ENCODE results near the gene CRLF2. TPM values are rescaled to one million over a fixed set of nuclear protein-coding genes. Genes with fewer than 3 reads are reported as not detected.

Gene CRLF2
- total RNA-seq, 5 donors from 2014 or later (not counting 1 experiment from before 2014, with no cell fraction given), result 0.48 to 1.9 (median 0.82) TPM

DNA sequence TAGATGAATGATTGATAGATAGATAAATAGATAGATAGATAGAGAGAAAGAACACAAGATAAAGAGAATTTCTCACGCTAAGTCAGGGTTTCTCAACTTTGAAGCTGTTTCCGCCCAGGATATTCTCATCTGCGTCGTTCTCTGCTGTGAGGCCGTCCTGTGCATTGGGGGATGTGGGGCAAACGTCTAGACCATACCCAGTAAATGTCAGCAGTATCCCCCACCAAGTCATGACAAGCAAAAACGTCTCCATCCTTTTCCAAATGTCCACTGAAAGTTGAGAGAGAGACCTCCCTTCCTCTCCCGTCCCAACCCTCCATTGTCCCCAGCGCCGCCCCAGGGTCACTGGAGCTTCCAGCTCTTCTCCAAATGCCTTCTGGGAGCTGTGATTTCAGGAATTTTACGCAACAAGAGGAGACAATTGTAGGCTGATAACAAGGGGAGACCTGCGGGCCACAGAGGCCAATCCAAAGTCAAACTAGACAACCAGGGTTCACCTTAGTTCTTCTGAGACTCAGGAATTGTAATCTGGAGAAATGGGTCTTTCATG lies 8.9 kb upstream of the CRLF2 start:
- Mint-ChIP-seq H3K36me3 (no peaks in the 10 kb centered on the region), H3K9me3 (peaks cover 0 to 11% (median 6%) of the 10 kb centered on the region in 3 donors), H3K4me1 (peaks cover 0 to 4% (median 0%) of the 10 kb centered on the region in 3 donors), H3K27me3 (no peaks in the 10 kb centered on the region), H3K27ac (no peak overlapping the region), H3K4me3 (no peak overlapping the region)
- H3K27me3 ChIP-seq (replicated peaks in 1 of 2; ENCODE audit: control insufficient read depth in 2 of 2, extremely low read depth in 1 of 2, insufficient read depth in 2 of 2, low read length in 1 of 2), result peaks cover 0 to 4% of the 10 kb centered on the region in 2 experiments
- DNase-seq (no peak), ATAC-seq (replicated peaks in 1 of 4) (no peak)
- ChIA-PET CTCF (no interaction called here), POLR2A (no interaction called here)
- 92% methylated on average over 5 of the region's 12 CpGs for WGBS (ENCODE audit: insufficient coverage)
- no peaks in the 10 kb centered on the region for H3K36me3 ChIP-seq (ENCODE audit: control insufficient read depth in 2 of 2, extremely low read depth in 1 of 2, insufficient read depth in 1 of 2, low read length in 1 of 2)
- no peak overlapping the region for H3K27ac ChIP-seq (ENCODE audit: low read length)
- H3K9me3 ChIP-seq, result no peaks in the 10 kb centered on the region
- H3K4me3 ChIP-seq (ENCODE audit: control insufficient read depth in 1 of 2, extremely low read depth in 1 of 2, low read length in 1 of 2), result no peak overlapping the region
- no peaks in the 10 kb centered on the region for H3K4me1 ChIP-seq (ENCODE audit: control insufficient read depth in 1 of 2, extremely low read depth in 1 of 2, insufficient read depth in 2 of 2, low read length in 2 of 2)

GRCh38 chrX:1218286-1218685 lies 5.8 kb upstream of the CRLF2 start:
- H3K27me3 Mint-ChIP-seq, result peaks cover 0 to 4% of the 10 kb centered on the region in 2 donors
- WGBS (ENCODE audit: insufficient coverage), result no CpG with 5 or more reads among the region's 4 CpGs

DNA sequence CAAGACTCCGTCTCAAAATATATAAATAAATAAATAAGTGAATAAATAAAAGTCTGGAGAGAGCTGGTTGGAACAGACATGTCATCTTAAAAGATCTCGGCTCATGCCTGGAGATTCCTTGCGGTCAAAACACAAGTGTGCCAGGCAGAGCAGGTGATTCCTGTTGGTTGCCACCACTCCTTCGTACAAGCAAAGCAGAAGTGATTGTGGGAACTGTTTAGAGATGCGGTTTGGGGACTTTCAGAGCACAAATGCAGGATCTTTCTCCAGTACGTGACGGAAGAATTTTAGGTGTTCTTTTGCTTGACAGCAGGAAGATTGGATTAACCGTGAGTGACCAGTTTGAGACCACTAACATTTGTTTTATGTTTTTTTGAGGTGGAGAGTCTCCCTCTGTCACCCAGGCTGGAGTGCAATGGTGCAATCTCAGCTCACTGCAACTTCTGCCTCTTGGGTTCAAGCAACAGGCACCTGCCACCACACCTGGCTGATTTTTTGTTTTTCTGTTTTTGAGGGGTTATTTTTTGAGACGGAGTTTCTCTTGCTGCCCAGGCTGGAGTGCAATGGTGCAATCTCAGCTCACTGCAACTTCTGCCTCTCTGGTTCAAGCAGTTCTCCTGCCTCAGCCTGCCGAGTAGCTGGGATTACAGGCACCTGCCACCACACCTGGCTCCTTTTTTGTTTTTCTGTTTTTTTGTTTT lies 2.8 kb upstream of the CRLF2 start:
- H3K4me1 ChIP-seq (ENCODE audit: control insufficient read depth in 1 of 2, extremely low read depth in 1 of 2, insufficient read depth in 2 of 2, low read length in 2 of 2), result peaks cover 8 to 10% of the 10 kb centered on the region in 2 experiments
- H3K36me3 ChIP-seq (ENCODE audit: control insufficient read depth in 2 of 2, extremely low read depth in 1 of 2, insufficient read depth in 1 of 2, low read length in 1 of 2), result no peaks in the 10 kb centered on the region
- H3K27me3 ChIP-seq (replicated peaks in 1 of 2; ENCODE audit: control insufficient read depth in 2 of 2, extremely low read depth in 1 of 2, insufficient read depth in 2 of 2, low read length in 1 of 2), result peaks cover 0 to 12% of the 10 kb centered on the region in 2 experiments
- no peak overlapping the region for H3K27ac ChIP-seq (ENCODE audit: low read length)
- H3K9me3 Mint-ChIP-seq, result peaks cover 0 to 6% (median 0%) of the 10 kb centered on the region in 3 donors
- POLR2A ChIA-PET, result no interaction called here
- no peak overlapping the region for H3K4me3 ChIP-seq (ENCODE audit: control insufficient read depth in 1 of 2, extremely low read depth in 1 of 2, low read length in 1 of 2)
- peak overlapping the region in 1 of 2 donors; percentile 68 for H3K27ac Mint-ChIP-seq
- WGBS (ENCODE audit: insufficient coverage), result 24% methylated on average over 8 of the region's 10 CpGs
- no peak overlapping the region for H3K4me3 Mint-ChIP-seq
- H3K4me1 Mint-ChIP-seq, result peaks cover 11 to 26% (median 18%) of the 10 kb centered on the region in 3 donors
- DNase-seq, result peak in 1 of 35 experiments; percentile 21
- H3K9me3 ChIP-seq, result no peaks in the 10 kb centered on the region
- no peaks in the 10 kb centered on the region for H3K36me3 Mint-ChIP-seq
- peaks cover 0 to 4% of the 10 kb centered on the region in 2 donors for H3K27me3 Mint-ChIP-seq
- no peak for ATAC-seq (replicated peaks in 1 of 4)
- CTCF ChIA-PET, result no interaction called here

More at GRCh38 chrX:1218286-1218685, 5.8 kb upstream of the CRLF2 start:
- Histone ChIP-seq H3K27me3 (replicated peaks in 1 of 2; ENCODE audit: control insufficient read depth in 2 of 2, extremely low read depth in 1 of 2, insufficient read depth in 2 of 2, low read length in 1 of 2) (peaks cover 0 to 12% of the 10 kb centered on the region in 2 experiments), H3K4me3 (ENCODE audit: control insufficient read depth in 1 of 2, extremely low read depth in 1 of 2, low read length in 1 of 2) (no peak overlapping the region), H3K9me3 (no peaks in the 10 kb centered on the region), H3K4me1 (ENCODE audit: control insufficient read depth in 1 of 2, extremely low read depth in 1 of 2, insufficient read depth in 2 of 2, low read length in 2 of 2) (peaks cover 0 to 4% of the 10 kb centered on the region in 2 experiments), H3K27ac (ENCODE audit: low read length) (no peak overlapping the region), H3K36me3 (ENCODE audit: control insufficient read depth in 2 of 2, extremely low read depth in 1 of 2, insufficient read depth in 1 of 2, low read length in 1 of 2) (no peaks in the 10 kb centered on the region)
- H3K4me3 Mint-ChIP-seq, result no peak overlapping the region
- POLR2A ChIA-PET, result no interaction called here
- CTCF ChIA-PET, result no interaction called here
- H3K4me1 Mint-ChIP-seq, result peaks cover 0 to 9% (median 4%) of the 10 kb centered on the region in 3 donors
- H3K36me3 Mint-ChIP-seq, result no peaks in the 10 kb centered on the region
- ATAC-seq (replicated peaks in 1 of 4) (no peak), DNase-seq (no peak)
- H3K9me3 Mint-ChIP-seq, result peaks cover 0 to 8% (median 2%) of the 10 kb centered on the region in 3 donors
- no peak overlapping the region for H3K27ac Mint-ChIP-seq

DNA sequence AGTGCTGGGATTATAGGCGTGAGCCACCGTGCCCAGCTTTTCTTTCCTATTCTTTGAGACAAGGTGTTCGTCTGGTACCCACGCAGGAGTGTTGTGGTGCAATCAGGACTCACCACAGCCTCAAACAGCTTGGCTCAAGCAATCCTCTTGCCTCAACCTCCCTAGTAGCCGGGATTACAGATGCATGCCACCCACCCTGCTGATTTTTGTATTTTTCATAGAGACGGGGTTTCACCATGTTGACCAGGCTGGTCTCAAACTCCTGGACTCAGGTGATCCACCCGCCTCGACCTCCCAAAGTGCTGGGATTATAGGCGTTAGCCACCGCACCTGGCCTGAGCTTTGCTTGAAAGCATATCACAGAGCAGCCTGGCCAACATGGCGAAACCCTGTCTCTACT lies 1.5 kb upstream of the CRLF2 start:
- ChIA-PET CTCF (no interaction called here), POLR2A (no interaction called here)
- peak overlapping the region in 1 of 3 donors; percentile 33 for H3K4me3 Mint-ChIP-seq
- Histone ChIP-seq H3K27ac (ENCODE audit: low read length) (no peak overlapping the region), H3K4me1 (ENCODE audit: control insufficient read depth in 1 of 2, extremely low read depth in 1 of 2, insufficient read depth in 2 of 2, low read length in 2 of 2) (peaks cover 8 to 17% of the 10 kb centered on the region in 2 experiments), H3K36me3 (ENCODE audit: control insufficient read depth in 2 of 2, extremely low read depth in 1 of 2, insufficient read depth in 1 of 2, low read length in 1 of 2) (no peaks in the 10 kb centered on the region), H3K9me3 (no peaks in the 10 kb centered on the region), H3K27me3 (replicated peaks in 1 of 2; ENCODE audit: control insufficient read depth in 2 of 2, extremely low read depth in 1 of 2, insufficient read depth in 2 of 2, low read length in 1 of 2) (peaks cover 0 to 12% of the 10 kb centered on the region in 2 experiments), H3K4me3 (ENCODE audit: control insufficient read depth in 1 of 2, extremely low read depth in 1 of 2, low read length in 1 of 2) (no peak overlapping the region)
- H3K27ac Mint-ChIP-seq, result no peak overlapping the region
- WGBS (ENCODE audit: insufficient coverage), result 91% methylated on average over 11 of the region's 11 CpGs
- H3K36me3 Mint-ChIP-seq, result no peaks in the 10 kb centered on the region
- H3K27me3 Mint-ChIP-seq, result peaks cover 0 to 4% of the 10 kb centered on the region in 2 donors
- no peak for DNase-seq
- H3K4me1 Mint-ChIP-seq, result peaks cover 14 to 36% (median 18%) of the 10 kb centered on the region in 3 donors
- H3K9me3 Mint-ChIP-seq, result peaks cover 0 to 6% (median 0%) of the 10 kb centered on the region in 3 donors
- ATAC-seq (replicated peaks in 1 of 4), result no peak

DNA sequence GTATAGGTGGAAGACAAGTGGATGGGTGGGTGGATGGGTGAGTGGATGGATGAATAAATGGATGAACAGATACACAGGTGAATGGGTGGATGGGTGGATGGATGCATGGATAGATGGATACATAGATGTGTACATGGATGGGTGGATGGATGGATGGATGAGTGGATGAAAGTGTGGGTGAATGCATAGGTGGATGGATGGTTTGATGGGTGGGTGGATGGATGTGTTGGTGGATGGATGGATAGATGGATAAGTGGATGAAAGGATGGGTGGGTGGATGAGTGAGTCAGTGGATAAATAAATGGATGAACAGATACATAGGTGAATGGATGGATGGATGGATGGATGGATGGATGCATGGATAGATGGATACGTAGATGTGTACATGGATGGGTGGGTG lies 1.6 kb downstream of the CRLF2 start:
- H3K36me3 ChIP-seq (ENCODE audit: control insufficient read depth in 2 of 2, extremely low read depth in 1 of 2, insufficient read depth in 1 of 2, low read length in 1 of 2), result no peaks in the 10 kb centered on the region
- H3K27me3 ChIP-seq (replicated peaks in 1 of 2; ENCODE audit: control insufficient read depth in 2 of 2, extremely low read depth in 1 of 2, insufficient read depth in 2 of 2, low read length in 1 of 2), result peaks cover 0 to 9% of the 10 kb centered on the region in 2 experiments
- no peak overlapping the region for H3K27ac ChIP-seq (ENCODE audit: low read length)
- Mint-ChIP-seq H3K27me3 (peaks cover 0 to 4% of the 10 kb centered on the region in 2 donors), H3K27ac (no peak overlapping the region), H3K36me3 (no peaks in the 10 kb centered on the region), H3K4me1 (peaks cover 28 to 59% (median 31%) of the 10 kb centered on the region in 3 donors), H3K4me3 (no peak overlapping the region), H3K9me3 (peaks cover 0 to 6% (median 0%) of the 10 kb centered on the region in 3 donors)
- peaks cover 16 to 42% of the 10 kb centered on the region in 2 experiments for H3K4me1 ChIP-seq (ENCODE audit: control insufficient read depth in 1 of 2, extremely low read depth in 1 of 2, insufficient read depth in 2 of 2, low read length in 2 of 2)
- DNase-seq, result no peak
- WGBS (ENCODE audit: insufficient coverage), result 89% methylated on average over 1 of the region's 1 CpG
- no peak for ATAC-seq (replicated peaks in 1 of 4)
- H3K9me3 ChIP-seq, result no peaks in the 10 kb centered on the region
- H3K4me3 ChIP-seq (ENCODE audit: control insufficient read depth in 1 of 2, extremely low read depth in 1 of 2, low read length in 1 of 2), result no peak overlapping the region
- ChIA-PET CTCF (no interaction called here), POLR2A (no interaction called here)

DNA sequence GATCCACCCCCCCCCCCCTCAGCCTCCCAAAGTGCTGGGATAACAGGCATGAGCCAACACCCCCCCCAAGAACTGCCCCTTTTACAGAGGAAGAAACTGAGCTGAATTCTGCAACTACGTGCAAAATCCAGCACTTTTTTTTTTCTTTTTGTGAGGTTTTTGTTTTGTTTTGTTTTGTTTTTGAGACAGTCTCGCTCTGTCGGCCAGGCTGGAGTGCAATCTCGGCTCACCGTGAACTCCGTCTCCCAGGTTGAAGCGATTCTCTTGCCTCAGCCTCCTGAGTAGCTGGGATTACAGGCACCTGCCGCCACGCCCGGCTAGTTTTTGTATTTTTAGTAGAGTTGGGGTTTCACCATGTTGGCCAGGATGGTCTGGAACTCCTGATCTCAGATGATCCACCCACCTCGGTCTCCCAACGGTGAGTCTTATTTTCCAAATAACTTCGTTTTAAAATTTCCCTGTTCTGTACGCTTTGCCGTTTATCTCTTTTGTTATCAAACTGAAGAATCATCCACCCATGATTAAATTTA lies 4.9 kb downstream of the CRLF2 start:
- H3K27ac ChIP-seq (ENCODE audit: low read length), result no peak overlapping the region
- H3K4me1 Mint-ChIP-seq, result peaks cover 37 to 57% (median 37%) of the 10 kb centered on the region in 3 donors
- no peaks in the 10 kb centered on the region for H3K9me3 ChIP-seq
- DNase-seq (no peak), ATAC-seq (replicated peaks in 1 of 4) (no peak)
- H3K27me3 ChIP-seq (replicated peaks in 1 of 2; ENCODE audit: control insufficient read depth in 2 of 2, extremely low read depth in 1 of 2, insufficient read depth in 2 of 2, low read length in 1 of 2), result no peaks in the 10 kb centered on the region
- no peaks in the 10 kb centered on the region for H3K36me3 Mint-ChIP-seq
- 91% methylated on average over 6 of the region's 15 CpGs for WGBS (ENCODE audit: insufficient coverage)
- H3K4me1 ChIP-seq (ENCODE audit: control insufficient read depth in 1 of 2, extremely low read depth in 1 of 2, insufficient read depth in 2 of 2, low read length in 2 of 2), result peaks cover 21 to 47% of the 10 kb centered on the region in 2 experiments
- no peak overlapping the region for H3K4me3 ChIP-seq (ENCODE audit: control insufficient read depth in 1 of 2, extremely low read depth in 1 of 2, low read length in 1 of 2)
- H3K4me3 Mint-ChIP-seq, result peak overlapping the region; percentile 54 to 73 (median 60)
- H3K27ac Mint-ChIP-seq, result peak overlapping the region; percentile 83 to 89
- ChIA-PET POLR2A (no interaction called here), CTCF (no interaction called here)
- H3K36me3 ChIP-seq (ENCODE audit: control insufficient read depth in 2 of 2, extremely low read depth in 1 of 2, insufficient read depth in 1 of 2, low read length in 1 of 2), result no peaks in the 10 kb centered on the region
- no peaks in the 10 kb centered on the region for H3K27me3 Mint-ChIP-seq
- peaks cover 0 to 6% (median 0%) of the 10 kb centered on the region in 3 donors for H3K9me3 Mint-ChIP-seq
